Measurements from ENCODE around the gene HAUS7. TPM values are rescaled to one million over a fixed set of nuclear protein-coding genes. Genes with fewer than 3 reads are reported as not detected.

Gene HAUS7
- total RNA-seq, 1 experiment from 2014 or later, result 28.9 TPM

DNA sequence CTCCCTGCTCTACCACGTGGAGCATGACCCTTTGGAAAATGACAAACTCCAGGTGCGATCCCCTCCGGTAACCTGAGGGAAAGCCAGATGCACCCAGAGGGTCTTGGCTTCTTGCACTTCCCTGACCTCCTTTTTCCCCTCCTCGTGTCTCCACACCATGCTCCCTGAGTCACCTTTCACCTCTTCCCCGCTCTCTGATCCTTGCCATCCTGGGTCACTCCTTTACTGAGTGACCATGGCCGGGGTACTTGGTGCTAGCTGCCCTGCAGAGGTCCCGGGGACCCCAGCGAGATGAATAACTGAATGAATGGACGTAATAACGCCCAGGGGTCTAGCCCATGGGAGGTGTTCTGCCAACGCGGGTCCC, 59.5 kb downstream of the HAUS7 start:
- Histone ChIP-seq H4K20me1 (ENCODE audit: insufficient read depth) (no peaks in the 10 kb centered on the region), H2AFZ (ENCODE audit: low read depth, low read length, poor library complexity, severe bottlenecking) (no peak overlapping the region), H3K9me2 (ENCODE audit: insufficient read depth) (no peaks in the 10 kb centered on the region), H3K36me3 (ENCODE audit: control insufficient read depth in 1 of 2, insufficient read depth in 2 of 2, low read length in 2 of 2) (no peaks in the 10 kb centered on the region), H3K4me2 (ENCODE audit: low read length) (no peak overlapping the region), H3K9ac (ENCODE audit: low read length) (no peak overlapping the region), H3K79me2 (ENCODE audit: insufficient read depth, low read length) (no peaks in the 10 kb centered on the region), H3K27ac (ENCODE audit: low read depth, low read length) (no peak overlapping the region), H3K4me3 (replicated peaks in 1 of 2; ENCODE audit: low read depth in 1 of 2, low read length in 2 of 2) (no peak overlapping the region), H3K27me3 (ENCODE audit: insufficient read depth, low read length) (no peaks in the 10 kb centered on the region), H3K9me3 (ENCODE audit: control insufficient read depth in 1 of 2, insufficient read depth in 1 of 2, low read depth in 1 of 2, low read length in 2 of 2) (no peaks in the 10 kb centered on the region), H3K4me1 (ENCODE audit: control insufficient read depth in 1 of 2, insufficient read depth in 2 of 2, low read length in 2 of 2) (no peaks in the 10 kb centered on the region)
- ChIA-PET CTCF (no interaction called here), POLR2A (no interaction called here), RAD21 (ENCODE audit: low non-redundant PET in 1 of 2, low total read pairs in 2 of 2, uncharacterized antibody in 2 of 2, unreplicated experiment in 2 of 2) (no interaction called here)
- DNase-seq (ENCODE audit: low read depth, low spot score), result no peak
- BruUV-seq (replicated peaks), result no TSS peak
- intact Hi-C loops (cut with micrococcal nuclease), result no loop called here
- TF ChIP-seq POLR2A (IDR thresholded peaks at IDR 0.05; ENCODE audit: borderline replicate concordance, extremely low read depth, insufficient read depth, insufficient read length) (no peak), SP1 (IDR thresholded peaks at IDR 0.05; ENCODE audit: low read depth) (no peak), SRF (IDR thresholded peaks at IDR 0.05; ENCODE audit: low read depth) (no peak), RAD21 (IDR thresholded peaks at IDR 0.05; ENCODE audit: low read depth) (no peak), CBX3 (IDR thresholded peaks at IDR 0.05; ENCODE audit: low read depth) (no peak), JUND (IDR thresholded peaks at IDR 0.05) (no peak), ELF1 (IDR thresholded peaks at IDR 0.05; ENCODE audit: borderline replicate concordance, low read depth) (no peak), EGR1 (IDR thresholded peaks at IDR 0.05; ENCODE audit: low read depth) (no peak), TCF7L2 (IDR thresholded peaks at IDR 0.05; ENCODE audit: borderline replicate concordance, extremely low read depth, insufficient read depth, insufficient read length) (no peak), FOSL1 (IDR thresholded peaks at IDR 0.05; ENCODE audit: low read depth) (no peak)
- TF ChIP-seq, protein P1, sequence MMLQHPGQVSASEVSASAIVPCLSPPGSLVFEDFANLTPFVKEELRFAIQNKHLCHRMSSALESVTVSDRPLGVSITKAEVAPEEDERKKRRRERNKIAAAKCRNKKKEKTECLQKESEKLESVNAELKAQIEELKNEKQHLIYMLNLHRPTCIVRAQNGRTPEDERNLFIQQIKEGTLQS (IDR thresholded peaks at IDR 0.05), result no peak
- TF ChIP-seq, protein P2, sequence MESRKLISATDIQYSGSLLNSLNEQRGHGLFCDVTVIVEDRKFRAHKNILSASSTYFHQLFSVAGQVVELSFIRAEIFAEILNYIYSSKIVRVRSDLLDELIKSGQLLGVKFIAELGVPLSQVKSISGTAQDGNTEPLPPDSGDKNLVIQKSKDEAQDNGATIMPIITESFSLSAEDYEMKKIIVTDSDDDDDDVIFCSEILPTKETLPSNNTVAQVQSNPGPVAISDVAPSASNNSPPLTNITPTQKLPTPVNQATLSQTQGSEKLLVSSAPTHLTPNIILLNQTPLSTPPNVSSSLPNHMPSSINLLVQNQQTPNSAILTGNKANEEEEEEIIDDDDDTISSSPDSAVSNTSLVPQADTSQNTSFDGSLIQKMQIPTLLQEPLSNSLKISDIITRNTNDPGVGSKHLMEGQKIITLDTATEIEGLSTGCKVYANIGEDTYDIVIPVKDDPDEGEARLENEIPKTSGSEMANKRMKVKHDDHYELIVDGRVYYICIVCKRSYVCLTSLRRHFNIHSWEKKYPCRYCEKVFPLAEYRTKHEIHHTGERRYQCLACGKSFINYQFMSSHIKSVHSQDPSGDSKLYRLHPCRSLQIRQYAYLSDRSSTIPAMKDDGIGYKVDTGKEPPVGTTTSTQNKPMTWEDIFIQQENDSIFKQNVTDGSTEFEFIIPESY (IDR thresholded peaks at IDR 0.05; ENCODE audit: extremely low read depth, insufficient replicate concordance, low read length), result no peak
- TF ChIP-seq, protein P3, sequence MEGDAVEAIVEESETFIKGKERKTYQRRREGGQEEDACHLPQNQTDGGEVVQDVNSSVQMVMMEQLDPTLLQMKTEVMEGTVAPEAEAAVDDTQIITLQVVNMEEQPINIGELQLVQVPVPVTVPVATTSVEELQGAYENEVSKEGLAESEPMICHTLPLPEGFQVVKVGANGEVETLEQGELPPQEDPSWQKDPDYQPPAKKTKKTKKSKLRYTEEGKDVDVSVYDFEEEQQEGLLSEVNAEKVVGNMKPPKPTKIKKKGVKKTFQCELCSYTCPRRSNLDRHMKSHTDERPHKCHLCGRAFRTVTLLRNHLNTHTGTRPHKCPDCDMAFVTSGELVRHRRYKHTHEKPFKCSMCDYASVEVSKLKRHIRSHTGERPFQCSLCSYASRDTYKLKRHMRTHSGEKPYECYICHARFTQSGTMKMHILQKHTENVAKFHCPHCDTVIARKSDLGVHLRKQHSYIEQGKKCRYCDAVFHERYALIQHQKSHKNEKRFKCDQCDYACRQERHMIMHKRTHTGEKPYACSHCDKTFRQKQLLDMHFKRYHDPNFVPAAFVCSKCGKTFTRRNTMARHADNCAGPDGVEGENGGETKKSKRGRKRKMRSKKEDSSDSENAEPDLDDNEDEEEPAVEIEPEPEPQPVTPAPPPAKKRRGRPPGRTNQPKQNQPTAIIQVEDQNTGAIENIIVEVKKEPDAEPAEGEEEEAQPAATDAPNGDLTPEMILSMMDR (IDR thresholded peaks at IDR 0.05 in 2 of 3, conservative IDR thresholded peaks at IDR 0.05 in 1 of 3; ENCODE audit: borderline replicate concordance in 1 of 3, insufficient read depth in 1 of 3, low read depth in 2 of 3, low read length in 2 of 3), result no peak
- ATAC-seq, result no peak

Measured in HCT116 (cell line).